Kasumi-1 (cell line): ENCODE measurements around the gene AHNAK.

ENCODE experiments used
- DNase-seq, 2 experiments: peaks; one replicate each; lab custom pipeline; 2025; lab: John Stamatoyannopoulos, UW

The AHNAK gene

GRCh38 chr11:62402960-62403730, 143.5 kb downstream of the AHNAK start:
- no peak for DNase-seq

GRCh38 chr11:62402226-62402959, 144.2 kb downstream of the AHNAK start:
- no peak for DNase-seq

DNA sequence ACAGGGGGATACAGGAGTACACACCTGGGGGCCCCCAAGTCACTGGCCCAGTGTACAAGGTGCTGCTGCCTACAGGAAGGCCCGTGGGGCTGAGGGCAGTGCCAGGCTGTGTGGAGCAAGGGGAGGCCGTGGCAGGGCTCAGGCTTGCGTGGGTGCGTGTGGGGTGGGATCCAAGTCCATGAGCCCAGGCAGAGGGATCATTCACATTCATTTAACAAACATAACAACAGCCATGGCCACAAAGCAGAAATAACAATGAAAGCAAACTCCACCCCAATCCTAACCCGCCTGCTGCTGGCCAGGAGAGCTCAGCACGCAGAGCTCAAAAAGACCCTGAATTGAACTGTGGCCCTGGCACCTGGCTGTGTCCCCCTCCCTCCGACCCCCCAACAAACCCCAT, 144.8 kb downstream of the AHNAK start:
- no peak for DNase-seq

DNA sequence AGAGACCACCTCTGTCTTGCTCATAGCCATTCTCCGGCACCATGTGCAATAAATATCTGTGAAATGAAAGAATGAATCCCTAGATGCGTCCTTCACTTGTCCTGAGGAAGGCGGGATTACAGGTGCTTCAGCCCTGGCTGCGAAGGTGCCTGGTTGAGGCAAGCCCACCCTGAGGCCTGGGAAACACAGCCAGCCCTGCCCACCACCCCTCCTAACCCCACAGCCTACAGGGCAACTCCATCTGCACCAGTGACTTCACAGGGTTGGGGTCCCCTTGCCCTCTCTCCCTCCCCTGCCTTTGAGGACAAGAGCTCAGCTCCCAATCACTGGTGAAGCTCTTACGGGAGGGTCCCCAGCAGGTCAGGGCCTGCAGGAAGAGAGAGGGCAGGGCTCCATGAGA, 145.2 kb downstream of the AHNAK start:
- DNase-seq, result no peak

- no peak for DNase-seq
Measured at GRCh38 chr11:62400760-62401159, 145.8 kb downstream of the AHNAK start.

DNA sequence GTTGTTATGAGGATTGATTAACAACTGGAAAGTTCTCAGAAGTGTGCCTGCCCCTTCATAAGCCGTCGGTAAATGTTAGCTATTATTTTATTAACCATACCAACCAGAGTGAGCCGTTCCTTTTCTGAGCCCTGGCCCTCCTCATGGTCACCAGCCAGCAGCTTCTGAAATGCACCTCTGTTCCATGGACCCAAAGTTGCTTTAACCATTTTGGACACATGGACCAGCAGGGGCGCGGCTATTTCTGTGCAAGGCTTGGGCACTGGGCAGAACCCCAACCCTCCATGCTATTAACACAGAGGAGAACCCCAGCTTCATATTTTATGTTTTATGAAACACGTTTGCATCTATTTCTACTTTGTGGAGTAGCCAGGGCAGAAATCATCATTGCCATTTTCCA, 146.3 kb downstream of the AHNAK start:
- DNase-seq, result no peak

DNA sequence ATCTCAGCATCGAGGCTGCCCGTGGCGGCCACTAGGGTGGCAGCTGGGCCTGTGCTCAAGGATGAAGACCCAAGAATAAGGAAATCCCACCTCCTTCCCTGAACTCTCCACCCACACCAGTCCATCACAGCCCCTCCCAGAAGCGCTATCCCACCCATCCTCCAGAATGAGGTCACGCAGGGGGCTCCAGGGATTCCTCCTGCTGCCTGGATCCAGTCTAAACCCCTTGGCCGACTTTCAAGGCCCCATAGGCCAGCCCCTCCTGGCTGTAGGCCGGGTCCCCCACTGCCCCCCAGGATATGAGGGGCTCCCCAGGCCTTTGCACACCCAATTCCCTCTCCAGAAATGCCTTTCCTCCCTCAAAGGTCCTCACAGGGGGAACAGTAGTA, 146.7 kb downstream of the AHNAK start:
- no peak for DNase-seq

DNA sequence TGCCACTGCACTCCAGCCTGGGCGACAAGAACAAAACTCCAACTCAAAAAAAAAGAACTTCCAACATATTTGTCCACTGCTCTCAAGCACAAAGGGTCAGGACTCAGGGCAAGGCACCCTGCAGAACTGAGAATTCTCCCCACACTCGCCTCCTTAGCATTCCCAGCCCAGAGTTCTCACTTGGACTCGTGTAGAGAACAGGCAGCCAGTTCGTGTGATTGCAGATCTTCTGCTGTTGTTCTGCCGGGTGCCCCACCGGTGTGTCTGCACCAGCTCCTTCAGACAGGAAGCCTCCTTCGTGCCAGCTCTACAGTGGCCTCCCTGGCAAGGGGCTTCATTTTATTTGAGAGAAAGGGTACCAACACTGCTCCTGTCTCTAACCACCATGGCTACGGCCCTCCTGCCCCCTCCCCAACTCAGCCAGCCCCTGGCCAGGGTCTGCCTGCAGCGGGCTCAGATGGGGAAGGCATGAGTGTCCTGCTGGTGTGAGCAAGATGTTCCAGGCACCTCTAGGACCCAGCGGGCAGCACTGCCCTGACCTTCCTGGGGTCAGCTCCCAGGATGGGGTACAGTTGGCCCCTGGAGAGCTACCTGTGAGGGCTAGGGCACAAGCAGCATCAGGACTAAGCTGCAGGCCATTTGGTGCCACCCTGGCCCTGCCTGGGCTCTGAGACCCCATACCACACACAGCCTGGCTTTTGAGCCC, 147.3 kb downstream of the AHNAK start:
- no peak for DNase-seq

GRCh38 chr11:62398011-62398994, 148.3 kb downstream of the AHNAK start:
- DNase-seq, result no peak

- DNase-seq, result no peak
Measured at GRCh38 chr11:62395885-62396551, 150.6 kb downstream of the AHNAK start.

- DNase-seq, result peak; percentile 79 to 92
Measured at GRCh38 chr11:62394825-62395538, 151.6 kb downstream of the AHNAK start.

GRCh38 chr11:62393735-62394134, 152.9 kb downstream of the AHNAK start:
- DNase-seq, result no peak

DNA sequence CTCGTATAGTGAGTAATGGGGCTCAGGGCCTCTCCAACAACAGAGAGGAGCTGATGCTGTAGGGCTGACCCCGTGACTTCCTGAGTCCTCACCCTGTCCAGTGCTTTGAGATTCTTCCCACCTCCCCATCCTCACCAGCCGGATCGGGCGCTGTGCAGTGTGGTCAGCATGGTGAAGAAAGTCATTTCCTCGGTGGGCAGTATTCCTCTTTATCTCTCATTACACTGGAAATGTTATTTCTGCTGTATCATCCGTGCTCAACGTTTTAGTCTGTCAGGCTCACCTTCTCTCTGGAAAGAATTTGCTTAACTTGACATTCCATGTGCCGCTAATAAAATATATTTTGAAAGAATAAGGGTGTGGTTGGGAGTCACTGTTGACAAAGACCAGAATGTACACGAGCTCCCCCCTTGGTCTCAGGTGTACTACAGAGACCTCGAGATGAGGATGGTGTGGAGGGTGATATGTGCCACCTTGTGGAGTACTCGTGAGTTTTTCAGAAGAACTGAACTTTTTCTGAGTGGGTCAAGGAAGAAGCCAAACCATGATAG, 153.5 kb downstream of the AHNAK start:
- DNase-seq, result no peak

- DNase-seq, result no peak
Measured at GRCh38 chr11:62392506-62392905, 154.1 kb downstream of the AHNAK start.

DNA sequence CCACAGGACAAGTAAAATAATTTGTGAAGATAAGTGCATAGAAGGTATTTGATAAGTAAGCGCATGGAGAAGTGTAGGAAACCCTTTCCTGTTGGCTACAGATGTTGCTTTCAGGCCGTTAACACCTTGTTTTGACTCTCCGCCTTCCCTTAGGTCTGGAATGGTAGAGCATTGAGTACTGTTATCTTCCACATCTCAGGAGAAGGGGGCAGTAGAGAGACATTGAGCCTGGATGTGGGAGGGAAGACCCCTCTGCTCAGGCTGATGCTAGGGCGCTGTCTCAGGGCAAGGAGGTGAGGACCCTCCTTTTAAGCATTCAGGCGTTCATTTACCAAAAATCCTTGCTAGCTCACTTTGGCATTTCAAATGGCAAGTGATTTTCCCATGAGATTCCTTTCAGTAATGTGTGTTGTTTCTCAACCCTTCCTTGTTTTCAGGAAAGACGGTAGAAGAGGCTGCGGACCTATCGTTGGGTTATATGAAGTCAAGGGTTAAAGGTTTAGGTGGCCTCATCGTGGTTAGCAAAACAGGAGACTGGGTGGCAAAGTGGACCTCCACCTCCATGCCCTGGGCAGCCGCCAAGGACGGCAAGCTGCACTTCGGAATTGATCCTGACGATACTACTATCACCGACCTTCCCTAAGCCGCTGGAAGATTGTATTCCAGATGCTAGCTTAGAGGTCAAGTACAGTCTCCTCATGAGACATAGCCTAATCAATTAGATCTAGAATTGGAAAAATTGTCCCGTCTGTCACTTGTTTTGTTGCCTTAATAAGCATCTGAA, 154.8 kb downstream of the AHNAK start:
- DNase-seq, result no peak

- no peak for DNase-seq
Measured at GRCh38 chr11:62390722-62391121, 155.9 kb downstream of the AHNAK start.

DNA sequence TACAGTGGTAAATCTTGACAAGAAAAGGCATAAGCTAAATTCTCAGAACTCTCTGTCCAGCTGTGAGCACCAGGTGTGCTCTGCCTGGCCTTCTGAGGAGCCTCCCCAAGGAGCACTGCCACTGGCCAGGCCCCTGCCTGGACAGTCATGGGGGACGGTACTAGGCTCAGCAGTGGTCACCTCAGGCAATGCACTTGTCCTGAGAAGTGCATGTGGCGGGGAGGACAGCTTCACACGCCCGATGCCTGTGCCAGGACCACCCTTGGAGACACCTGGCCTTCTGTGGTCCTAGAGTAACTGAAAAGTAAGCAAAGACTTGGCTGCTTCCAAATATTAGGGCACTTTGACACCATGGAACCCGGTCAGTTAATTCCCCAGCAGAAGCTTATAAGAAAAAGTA, 156.4 kb downstream of the AHNAK start:
- DNase-seq, result no peak

GRCh38 chr11:62388999-62389398, 157.6 kb downstream of the AHNAK start:
- DNase-seq, result no peak

- no peak for DNase-seq
Measured at GRCh38 chr11:62387381-62387780, 159.2 kb downstream of the AHNAK start.
